Measurements from ENCODE around the gene ZNF3. TPM values are rescaled to one million over a fixed set of nuclear protein-coding genes. Genes with fewer than 3 reads are reported as not detected.
A peak's percentile ranks its signal among the peaks of the same experiment; 100 is the strongest.

Gene ZNF3
- total RNA-seq, 1 experiment from 2014 or later: 11.0 TPM

- Histone ChIP-seq H3K9me3 (no peaks in the 10 kb centered on the region; the same call in none of the 2 replicates), H3K4me3 (no peak overlapping the region), H3K36me3 (peaks cover 63% of the 10 kb centered on the region), H3K27me3 (no peaks in the 10 kb centered on the region)
- no peak for DNase-seq
Observed at GRCh38 chr7:100077205-100077604, 4.3 kb downstream of the ZNF3 start.

- Histone ChIP-seq H3K4me3 (no peak overlapping the region), H3K9me3 (peaks cover 14% of the 10 kb centered on the region), H3K27me3 (no peaks in the 10 kb centered on the region), H3K36me3 (peaks cover 80% of the 10 kb centered on the region)
- DNase-seq: no peak
Observed at GRCh38 chr7:100075418-100075817, 6.1 kb downstream of the ZNF3 start.

GRCh38 chr7:100074841-100075240 lies 6.7 kb downstream of the ZNF3 start:
- Histone ChIP-seq H3K9me3 (peaks cover 14% of the 10 kb centered on the region), H3K4me3 (no peak overlapping the region), H3K27me3 (no peaks in the 10 kb centered on the region), H3K36me3 (peaks cover 84% of the 10 kb centered on the region)
- no peak for DNase-seq

DNA sequence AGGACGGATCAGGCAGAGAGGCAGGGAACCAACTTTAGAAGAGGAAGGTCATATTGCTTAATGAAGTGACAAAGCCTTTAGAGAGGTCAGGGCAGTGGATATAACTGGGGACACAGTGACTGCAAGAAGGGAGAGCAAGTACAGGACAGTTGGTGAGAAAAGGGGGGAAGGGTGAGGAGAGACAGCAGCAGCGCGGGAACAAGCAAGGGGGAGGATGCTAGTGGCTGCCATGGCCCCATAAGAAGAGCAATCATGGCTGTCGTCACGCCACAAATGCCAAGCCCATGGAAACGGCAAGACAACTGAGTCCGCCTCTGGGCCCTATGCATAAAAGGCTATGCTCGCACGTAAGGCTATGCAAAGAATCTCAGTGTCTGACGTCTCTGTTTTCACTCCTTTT lies 9.1 kb downstream of the ZNF3 start:
- DNase-seq: no peak
- no peaks in the 10 kb centered on the region for H3K27me3 ChIP-seq
- peaks cover 14% of the 10 kb centered on the region for H3K9me3 ChIP-seq
- no peak overlapping the region for H3K4me3 ChIP-seq
- peaks cover 70% of the 10 kb centered on the region for H3K36me3 ChIP-seq

GRCh38 chr7:100071018-100071723 lies 10.4 kb downstream of the ZNF3 start:
- no peak for DNase-seq
- Histone ChIP-seq H3K9me3 (peaks cover 14% of the 10 kb centered on the region), H3K4me3 (no peak overlapping the region), H3K27me3 (no peaks in the 10 kb centered on the region), H3K36me3 (peaks cover 58% of the 10 kb centered on the region)

- H3K9me3 ChIP-seq: peaks cover 14% of the 10 kb centered on the region
- H3K27me3 ChIP-seq: no peaks in the 10 kb centered on the region
- H3K4me3 ChIP-seq: no peak overlapping the region
- no peak for DNase-seq
- peaks cover 51% of the 10 kb centered on the region for H3K36me3 ChIP-seq
Observed at GRCh38 chr7:100069991-100070390, 11.5 kb downstream of the ZNF3 start.

DNA sequence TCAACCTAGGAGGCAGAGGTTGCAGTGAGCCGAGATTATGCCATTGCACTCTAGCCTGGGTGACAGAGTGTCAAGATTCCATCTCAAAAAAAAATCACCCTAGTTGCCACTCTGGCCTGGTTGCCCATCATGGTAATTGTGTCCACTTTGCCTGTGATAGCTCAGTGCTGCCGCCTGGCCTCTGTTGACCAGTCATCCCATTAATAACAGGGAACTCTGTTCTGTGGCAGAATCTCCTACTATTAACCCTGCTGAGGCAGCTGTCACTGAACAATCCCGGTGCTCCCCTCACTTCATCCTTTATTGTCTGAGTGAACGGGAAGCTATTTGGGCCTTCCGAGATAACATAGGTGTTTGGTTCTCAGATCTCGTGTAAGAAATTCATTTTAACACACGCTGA lies 14.6 kb downstream of the ZNF3 start:
- no peaks in the 10 kb centered on the region for H3K27me3 ChIP-seq
- peaks cover 24% of the 10 kb centered on the region for H3K36me3 ChIP-seq
- peaks cover 14% of the 10 kb centered on the region for H3K9me3 ChIP-seq
- no peak overlapping the region for H3K4me3 ChIP-seq
- no peak for DNase-seq

DNA sequence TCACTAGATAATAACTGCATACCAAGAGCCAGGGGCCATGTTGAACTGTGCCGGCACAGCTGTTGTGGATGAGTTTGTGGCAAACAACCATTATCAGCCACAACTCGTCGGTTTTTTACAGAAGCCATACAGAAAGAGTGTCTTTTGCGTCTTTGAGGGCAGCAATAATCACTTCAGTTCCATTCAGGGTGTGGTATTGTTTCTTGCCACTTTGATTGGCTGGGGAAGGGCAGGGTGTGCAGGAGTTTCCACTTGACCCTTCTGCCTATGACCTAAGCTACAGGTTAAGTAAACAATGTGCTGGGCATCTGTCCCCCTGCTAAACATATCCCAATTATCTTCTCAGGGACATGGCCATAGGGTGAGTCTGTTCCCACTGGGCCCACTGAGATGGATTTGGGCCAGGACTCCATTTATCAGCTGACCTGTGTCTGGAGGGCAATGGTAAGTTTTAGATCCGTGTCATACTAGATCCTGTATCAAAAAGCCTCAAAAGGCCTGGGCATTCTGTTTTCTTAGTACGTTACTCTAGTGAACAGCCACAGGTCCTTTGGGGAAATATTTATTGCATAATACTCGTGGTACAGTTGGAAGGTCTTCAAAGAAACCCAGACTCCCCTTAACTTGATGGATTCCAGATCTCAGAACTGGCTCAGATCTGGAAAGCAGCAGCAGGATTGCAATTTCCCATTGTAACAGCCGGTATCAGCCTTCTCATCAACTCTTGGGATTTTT lies 15.9 kb downstream of the ZNF3 start:
- no peak overlapping the region for H3K4me3 ChIP-seq
- no peaks in the 10 kb centered on the region for H3K27me3 ChIP-seq
- peaks cover 11% of the 10 kb centered on the region for H3K36me3 ChIP-seq
- peaks cover 2% of the 10 kb centered on the region; the same call in 1 of the 2 replicates for H3K9me3 ChIP-seq
- DNase-seq: no peak

- Histone ChIP-seq H3K36me3 (0 out of 2 replicates have a peak, but pooled peaks cover 2% of the 10 kb centered on the region), H3K27me3 (no peaks in the 10 kb centered on the region)
Observed at GRCh38 chr7:100064162-100064561, 17.4 kb downstream of the ZNF3 start.

GRCh38 chr7:100063376-100063775 lies 18.1 kb downstream of the ZNF3 start:
- no peaks in the 10 kb centered on the region for H3K9me3 ChIP-seq
- H3K36me3 ChIP-seq: 0 out of 2 replicates have a peak, but pooled peaks cover 2% of the 10 kb centered on the region
- H3K27me3 ChIP-seq: no peaks in the 10 kb centered on the region
- no peak for DNase-seq
- H3K4me3 ChIP-seq: no peak overlapping the region

More at GRCh38 chr7:100064162-100064561, 17.4 kb downstream of the ZNF3 start:
- DNase-seq: no peak
- Histone ChIP-seq H3K9me3 (no peaks in the 10 kb centered on the region), H3K4me3 (no peak overlapping the region)

DNA sequence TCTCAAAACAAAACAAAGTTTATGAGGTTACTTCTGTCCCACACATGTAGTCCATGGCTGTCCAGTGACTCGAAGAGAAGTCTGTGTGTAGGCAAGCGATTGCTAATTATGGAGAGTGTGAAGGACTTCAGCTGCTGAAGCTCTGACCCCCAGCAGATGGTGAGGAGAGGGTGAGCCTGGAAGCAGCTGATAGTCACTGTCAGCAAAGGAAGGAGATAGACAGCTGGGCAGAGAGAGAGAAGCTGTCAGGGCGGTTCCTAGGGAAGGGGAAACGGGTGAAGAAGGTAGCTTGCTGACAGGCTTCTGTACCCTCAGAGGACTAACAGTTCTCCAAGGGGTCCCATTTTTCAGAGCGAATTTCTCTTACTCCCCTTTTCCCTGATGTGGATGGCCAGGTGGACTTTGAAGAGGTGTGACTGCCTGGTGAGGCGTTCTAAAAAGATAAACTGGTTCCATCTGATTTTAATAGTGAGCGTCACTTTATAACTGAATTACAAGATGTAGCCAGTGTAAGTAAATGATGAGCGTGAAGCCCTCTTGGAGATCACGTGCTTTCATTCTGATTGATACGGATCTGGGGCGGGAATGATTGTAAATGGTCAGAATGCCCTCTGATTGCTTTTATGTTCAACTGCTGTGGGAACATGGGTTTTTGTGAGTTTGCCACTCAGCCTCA lies 19.9 kb downstream of the ZNF3 start:
- 0 out of 2 replicates have a peak, but pooled peaks cover 2% of the 10 kb centered on the region for H3K36me3 ChIP-seq
- H3K4me3 ChIP-seq: no peak overlapping the region
- no peaks in the 10 kb centered on the region for H3K9me3 ChIP-seq
- H3K27me3 ChIP-seq: no peaks in the 10 kb centered on the region
- DNase-seq: no peak

DNA sequence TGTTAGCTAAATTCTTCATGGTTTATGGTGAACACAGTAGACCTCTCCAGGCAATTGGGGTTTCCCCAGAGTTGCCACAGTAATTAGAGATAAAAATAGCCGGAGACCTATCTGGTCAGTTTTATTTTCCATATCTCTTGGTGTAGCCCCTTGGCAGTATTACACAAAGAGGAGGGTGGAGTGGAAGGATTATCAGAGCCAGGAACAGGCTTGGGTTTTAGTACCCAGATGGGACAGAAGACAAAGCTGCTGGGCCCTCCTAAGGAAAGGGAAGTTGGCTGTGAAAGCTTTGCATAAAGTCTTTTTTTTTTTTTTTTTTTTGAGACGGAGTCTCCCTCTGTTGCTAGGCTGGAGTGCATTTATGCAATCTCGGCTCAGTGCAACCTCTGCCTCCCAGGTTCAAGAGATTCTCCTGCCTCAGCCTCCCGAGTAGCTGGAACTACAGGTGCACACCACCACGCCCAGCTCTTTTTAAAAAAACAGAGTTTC lies 22.2 kb downstream of the ZNF3 start:
- Histone ChIP-seq H3K36me3 (no peaks in the 10 kb centered on the region), H3K4me3 (no peak overlapping the region), H3K27me3 (no peaks in the 10 kb centered on the region), H3K9me3 (no peaks in the 10 kb centered on the region)
- no peak for DNase-seq

DNA sequence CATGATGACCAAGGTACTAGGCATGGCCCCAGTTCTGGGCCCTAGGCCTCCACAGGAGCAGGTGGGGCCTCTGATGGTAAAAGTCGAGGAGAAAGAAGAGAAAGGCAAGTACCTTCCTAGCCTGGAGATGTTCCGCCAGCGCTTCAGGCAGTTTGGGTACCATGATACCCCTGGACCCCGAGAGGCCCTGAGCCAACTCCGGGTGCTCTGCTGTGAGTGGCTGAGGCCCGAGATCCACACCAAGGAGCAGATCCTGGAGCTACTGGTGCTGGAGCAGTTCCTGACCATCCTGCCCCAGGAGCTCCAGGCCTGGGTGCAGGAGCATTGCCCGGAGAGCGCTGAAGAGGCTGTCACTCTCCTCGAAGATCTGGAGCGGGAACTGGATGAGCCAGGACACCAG lies 24.5 kb downstream of the ZNF3 start:
- Histone ChIP-seq H3K9me3 (no peaks in the 10 kb centered on the region), H3K4me3 (no peak overlapping the region), H3K36me3 (no peaks in the 10 kb centered on the region), H3K27me3 (no peaks in the 10 kb centered on the region)
- no peak for DNase-seq

- Histone ChIP-seq H3K36me3 (no peaks in the 10 kb centered on the region), H3K4me3 (no peak overlapping the region), H3K27me3 (no peaks in the 10 kb centered on the region), H3K9me3 (no peaks in the 10 kb centered on the region)
- peak; percentile 15 for DNase-seq
Observed at GRCh38 chr7:100053215-100053614, 28.3 kb downstream of the ZNF3 start.

DNA sequence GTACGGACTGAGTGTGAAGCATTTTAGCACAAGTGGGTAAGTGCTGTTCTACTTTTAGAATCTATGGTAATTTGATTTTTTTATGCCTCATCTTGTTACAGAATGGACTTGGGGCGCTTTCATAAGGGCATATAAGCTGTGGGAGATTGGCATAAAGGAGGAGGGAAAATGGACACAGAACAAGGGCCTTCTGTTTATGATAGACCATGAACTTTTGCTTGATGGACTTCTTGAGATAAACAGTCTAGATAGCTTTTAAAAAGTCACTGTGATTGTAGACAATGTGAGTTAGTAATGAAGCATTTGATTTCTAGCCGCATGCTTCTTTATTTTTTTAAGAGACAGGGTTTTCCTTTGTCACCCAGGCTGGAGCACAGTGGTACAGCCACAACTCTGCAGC lies 29.9 kb downstream of the ZNF3 start:
- no peak overlapping the region for H3K4me3 ChIP-seq
- no peaks in the 10 kb centered on the region for H3K27me3 ChIP-seq
- no peak for DNase-seq
- no peaks in the 10 kb centered on the region for H3K36me3 ChIP-seq
- no peaks in the 10 kb centered on the region for H3K9me3 ChIP-seq

GRCh38 chr7:100049441-100050291 lies 31.9 kb downstream of the ZNF3 start, which contains the start of gene ZSCAN21:
ZSCAN21 (plus strand) TSS chr7:100049774; CDS start chr7:100057007, 7,233 bp downstream.
- Histone ChIP-seq H3K36me3 (no peaks in the 10 kb centered on the region), H3K9me3 (no peaks in the 10 kb centered on the region), H3K4me3 (peak within 1 kb of the TSS; percentile 82), H3K27me3 (no peaks in the 10 kb centered on the region)
- DNase-seq: peak; percentile 79

Data from MG63 (cell line).